Amniotic stem cell (primary cell): ENCODE results near the gene CD82.
"Not testable (repeated sequence)": the region's sequence is repeated elsewhere in the genome, so short reads cannot be mapped to it uniquely, and the experiment has no call there.

Source experiments
- DNase-seq: peaks from one replicate; lab custom pipeline; 2025; lab: John Stamatoyannopoulos, UW

CD82 gene

DNA sequence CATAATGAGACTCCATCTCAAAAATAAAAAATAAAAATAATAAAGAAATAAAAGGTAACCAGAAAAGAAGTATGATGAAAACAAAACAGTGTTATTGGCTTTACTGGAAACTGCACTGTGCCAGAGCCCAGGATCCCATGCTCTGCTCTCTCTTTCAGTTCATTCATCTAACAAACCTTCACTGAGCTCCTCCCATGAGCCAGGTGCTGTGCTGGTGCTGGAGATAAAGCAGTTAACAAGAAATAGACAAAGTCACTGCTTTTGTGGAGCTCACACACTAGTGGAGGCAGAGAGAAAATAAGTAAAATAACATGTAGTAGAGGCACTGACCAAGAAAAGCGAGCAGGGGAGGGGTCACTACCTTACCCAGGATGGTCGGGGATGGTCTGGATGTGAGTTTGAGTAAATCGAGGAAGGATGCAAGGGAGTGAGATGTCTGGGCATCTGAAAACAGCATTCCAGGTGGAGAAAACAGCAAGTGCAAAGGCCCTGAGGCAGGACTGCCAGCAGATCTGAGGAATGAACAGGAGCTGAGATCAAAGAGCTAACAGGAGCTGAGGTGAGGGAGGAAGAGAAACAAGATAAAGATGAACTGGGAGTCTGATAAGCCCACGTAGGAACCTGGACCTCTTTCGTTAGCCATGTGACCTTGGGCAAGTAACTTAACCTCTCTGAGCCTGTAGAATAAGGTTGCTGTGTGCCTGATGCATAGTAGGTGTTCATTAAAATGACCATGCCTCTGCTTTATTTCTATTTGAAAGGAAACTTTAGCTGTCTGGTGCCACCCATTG lies 31.3 kb upstream of the CD82 start:
- DNase-seq: no peak

GRCh38 chr11:44535191-44535980 lies 30.1 kb upstream of the CD82 start:
- no peak for DNase-seq

DNA sequence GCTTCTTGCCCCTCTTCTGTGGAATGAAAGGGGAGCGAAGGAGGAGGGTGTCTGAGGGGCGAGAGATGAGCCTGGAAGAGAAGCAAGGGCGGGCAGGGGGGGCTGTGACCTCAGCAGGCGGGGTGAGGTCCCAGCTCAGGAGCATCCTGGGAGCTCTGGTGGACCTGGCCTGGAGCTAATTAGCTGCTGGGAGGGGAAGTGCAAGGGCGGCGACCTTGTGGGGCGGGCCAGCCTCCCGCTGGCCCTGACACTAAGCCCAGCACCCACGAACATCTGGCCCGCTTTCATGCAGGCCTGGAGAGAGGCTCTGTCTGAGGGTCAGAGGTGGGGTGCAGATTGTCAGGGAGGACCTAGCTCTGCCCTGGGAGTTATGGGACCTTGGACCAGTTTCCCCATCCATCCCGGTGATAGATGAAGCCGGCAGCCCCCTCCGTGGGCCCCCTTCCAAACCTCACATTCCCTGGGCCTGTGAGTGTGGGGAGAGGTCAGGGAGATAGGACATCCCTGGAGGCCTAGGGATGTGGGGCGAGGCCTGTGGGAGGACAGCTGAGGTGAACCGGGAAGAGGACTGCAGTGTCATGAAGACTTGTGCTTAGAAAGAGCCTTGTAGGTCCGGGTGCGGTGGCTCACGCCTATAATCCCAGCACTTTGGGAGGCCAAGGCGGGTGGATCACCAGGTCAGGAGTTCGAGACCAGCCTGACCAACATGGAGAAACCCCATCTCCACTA lies 28.5 kb upstream of the CD82 start:
- DNase-seq: no peak

DNA sequence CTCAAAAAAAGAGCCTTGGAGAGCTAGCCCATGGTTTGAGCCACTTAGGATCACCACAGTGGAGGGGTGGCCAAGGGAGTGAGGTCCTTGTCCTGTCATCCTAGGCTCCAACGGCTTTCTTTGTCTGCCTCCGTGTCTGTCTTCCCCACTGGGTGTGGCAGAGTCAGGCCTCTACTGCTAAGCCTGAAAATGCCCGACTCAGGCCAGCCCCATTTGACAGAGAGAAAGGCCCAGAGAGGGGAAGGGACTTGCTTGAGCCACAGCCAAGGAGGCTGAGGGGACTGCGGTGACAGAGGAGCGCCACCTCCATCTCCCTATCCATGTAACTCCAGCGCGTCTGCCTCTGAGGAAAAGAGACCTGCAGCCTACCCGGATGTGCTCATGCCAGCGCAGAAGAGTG lies 27.8 kb upstream of the CD82 start:
- DNase-seq: no peak

DNA sequence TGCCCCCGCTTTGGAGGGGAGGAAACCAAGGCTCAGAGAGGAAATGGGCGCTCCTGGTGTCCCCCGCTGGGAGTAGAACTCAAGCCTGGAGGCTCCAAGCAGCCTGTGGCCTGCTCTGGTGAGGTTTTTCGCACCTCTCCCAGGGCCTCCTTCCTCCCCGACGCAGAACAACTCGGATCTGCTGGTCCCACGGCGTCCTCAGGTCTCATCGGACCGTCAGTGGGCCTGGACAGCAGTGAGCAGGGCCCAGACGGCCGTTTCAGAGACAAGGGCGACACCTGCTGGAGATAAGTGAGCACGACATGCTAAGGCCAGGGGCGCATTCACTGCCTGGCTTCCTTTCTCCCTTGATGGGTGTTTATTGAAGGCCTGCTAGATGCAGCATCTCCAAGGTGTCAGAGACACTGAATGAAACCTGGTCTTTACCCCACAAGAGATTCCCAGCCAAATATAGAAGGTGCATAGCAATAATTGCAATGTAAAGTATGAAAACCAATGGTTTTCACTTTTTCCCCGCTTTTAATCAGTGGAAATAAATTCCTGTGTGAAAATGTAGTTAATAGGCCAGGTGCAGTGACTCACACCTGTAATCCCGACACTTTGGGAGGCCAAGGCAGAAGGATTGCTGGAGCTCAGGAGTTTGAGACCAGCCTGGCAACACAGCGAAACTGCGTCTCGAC lies 26.9 kb upstream of the CD82 start:
- peak; percentile 26 for DNase-seq

DNA sequence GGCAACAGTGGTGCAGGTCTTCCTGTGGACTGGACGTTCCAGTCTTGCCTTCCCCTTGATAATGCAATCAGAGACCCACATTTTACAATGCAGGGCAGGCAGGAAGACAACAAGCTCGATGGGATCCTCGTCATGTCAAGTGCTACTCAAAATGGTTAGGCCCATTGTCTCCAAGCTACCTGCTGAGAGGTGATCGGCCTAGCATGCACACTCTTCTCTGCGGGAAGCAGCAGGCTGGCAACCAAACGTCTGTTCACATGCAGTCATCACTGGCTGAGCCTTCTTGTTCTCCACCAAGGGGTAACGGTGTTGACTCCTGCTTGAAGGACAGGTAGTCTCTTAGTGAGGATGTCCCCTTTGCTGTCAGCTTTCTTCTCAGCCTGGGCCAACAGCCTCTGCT lies 25.5 kb upstream of the CD82 start:
- no peak for DNase-seq

DNA sequence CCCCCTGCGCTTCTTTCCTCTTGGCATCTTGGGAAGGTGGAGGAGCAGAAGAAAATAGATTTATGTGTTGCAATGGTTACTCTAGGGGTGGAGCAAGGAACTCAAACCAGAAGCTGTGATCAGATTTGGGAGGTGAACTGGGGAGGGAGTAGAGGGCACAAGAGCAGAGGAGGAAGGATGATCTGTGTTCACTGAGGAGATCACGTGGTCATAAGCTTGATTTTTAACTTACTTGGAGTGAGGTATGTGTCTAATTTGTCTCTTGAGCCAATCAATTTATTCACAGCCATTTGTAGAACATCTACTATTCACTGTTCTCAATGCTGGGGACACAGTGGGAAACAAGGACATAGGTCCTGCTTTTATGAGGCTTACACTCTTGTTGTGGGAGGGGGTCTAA lies 24.8 kb upstream of the CD82 start:
- DNase-seq: no peak

- no peak for DNase-seq
Observed at GRCh38 chr11:44542372-44542771, 23.1 kb upstream of the CD82 start.

- not testable (repeated sequence) for DNase-seq
Observed at GRCh38 chr11:44546984-44547383, 18.5 kb upstream of the CD82 start.

DNA sequence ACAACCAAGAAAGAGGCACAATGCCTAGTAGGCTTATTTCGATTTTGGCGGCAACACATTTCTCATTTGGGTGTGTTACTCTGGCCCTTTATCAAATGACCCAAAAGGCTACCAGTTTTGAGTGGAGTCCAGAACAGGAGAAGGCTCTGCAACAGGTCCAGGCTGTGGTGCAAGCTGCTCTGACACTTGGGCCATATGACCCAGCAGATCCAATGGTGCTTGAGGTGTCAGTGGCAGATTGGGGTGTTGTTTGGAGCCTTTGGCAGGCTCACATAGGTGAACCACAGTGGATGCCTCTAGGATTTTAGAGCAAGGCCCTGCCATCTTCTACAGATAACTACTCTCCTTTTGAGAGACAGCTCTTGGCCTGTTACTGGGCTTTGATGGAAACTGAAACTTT lies 17.9 kb upstream of the CD82 start:
- DNase-seq: not testable (repeated sequence)

GRCh38 chr11:44548032-44548695 lies 17.3 kb upstream of the CD82 start:
- no peak for DNase-seq

GRCh38 chr11:44548961-44549749 lies 16.3 kb upstream of the CD82 start:
- DNase-seq: not testable (repeated sequence)

DNA sequence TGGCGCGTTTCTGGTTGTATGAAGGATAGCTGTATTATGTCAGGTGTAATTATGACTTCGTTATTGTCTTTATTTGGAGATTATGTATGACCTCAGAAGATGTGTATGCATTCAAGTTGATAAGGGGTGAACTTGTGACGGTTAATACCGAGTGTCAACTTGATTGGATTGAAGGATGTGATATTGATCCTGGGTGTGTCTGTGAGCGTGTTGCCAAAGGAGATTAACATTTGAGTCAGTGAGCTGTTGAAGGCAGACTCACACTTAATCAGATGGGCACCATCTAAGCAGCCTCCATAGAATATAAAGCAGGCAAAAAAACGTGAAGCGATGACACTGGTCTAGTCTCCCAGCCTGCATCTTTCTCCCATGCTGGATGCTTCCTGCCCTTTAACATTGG lies 15.3 kb upstream of the CD82 start:
- no peak for DNase-seq

DNA sequence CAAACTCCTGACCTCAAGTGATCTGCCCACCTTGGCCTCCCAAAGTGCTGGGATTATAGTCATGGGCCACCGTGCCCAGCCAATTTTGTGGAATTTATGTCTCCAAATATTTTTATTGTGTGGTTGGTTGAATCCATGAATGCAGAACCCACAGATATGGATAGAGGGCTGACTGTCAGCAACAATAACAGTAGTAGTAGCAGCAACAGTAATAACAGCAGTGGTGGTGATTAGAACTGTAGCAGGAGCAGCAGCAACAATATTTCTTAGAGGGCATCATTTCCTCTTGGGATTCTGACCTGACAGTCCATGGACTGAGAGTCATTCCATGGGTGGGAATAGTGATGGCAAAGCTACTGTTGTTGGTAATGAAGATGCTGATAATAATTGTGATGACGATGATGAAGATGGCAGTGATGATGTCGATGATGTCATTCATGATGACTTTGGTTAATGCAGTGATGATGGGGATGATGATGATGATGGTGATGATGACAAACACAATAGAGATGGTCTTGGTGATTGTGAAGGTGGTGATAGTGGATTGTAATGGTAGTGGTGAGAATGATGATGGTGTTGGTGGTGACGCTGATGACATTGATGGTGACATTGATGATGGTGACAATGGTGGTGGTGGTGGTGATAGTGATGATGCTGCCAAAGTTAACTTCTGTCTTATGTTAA lies 13.9 kb upstream of the CD82 start:
- DNase-seq: no peak

DNA sequence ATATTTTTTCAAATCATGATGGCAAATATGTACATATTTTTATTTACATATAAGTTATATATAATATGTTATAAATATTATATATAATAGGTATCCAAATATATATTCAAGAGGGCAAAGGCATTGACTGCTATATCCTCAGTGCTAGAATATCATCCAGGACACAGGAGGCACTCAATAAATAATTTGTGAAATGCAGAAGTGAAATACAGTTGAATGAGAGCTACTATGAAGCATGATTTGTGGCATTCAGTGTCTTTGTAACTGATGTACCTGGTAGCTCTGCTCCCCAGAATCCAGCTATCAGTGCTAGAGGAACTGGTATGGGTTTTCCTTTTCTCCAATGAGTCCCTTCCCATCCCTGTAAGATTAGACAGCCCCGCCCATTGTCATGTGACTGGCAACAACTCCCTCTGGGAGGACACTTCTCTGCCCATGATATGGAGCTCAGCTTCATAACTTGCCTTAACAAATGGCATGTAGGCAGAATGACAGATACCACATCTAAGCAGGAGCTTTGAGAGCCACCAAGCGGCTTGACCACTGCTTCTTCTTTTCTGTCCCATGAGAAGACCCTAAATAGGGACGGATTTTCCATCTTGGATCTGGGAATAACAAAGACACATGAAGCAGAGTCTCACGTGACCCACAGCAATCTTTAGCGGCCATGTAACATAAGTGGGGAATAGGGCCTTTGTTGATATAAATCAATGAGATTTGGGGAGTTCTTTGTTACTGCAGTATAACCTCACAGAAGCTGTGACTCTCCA lies 10.2 kb upstream of the CD82 start:
- DNase-seq: no peak

DNA sequence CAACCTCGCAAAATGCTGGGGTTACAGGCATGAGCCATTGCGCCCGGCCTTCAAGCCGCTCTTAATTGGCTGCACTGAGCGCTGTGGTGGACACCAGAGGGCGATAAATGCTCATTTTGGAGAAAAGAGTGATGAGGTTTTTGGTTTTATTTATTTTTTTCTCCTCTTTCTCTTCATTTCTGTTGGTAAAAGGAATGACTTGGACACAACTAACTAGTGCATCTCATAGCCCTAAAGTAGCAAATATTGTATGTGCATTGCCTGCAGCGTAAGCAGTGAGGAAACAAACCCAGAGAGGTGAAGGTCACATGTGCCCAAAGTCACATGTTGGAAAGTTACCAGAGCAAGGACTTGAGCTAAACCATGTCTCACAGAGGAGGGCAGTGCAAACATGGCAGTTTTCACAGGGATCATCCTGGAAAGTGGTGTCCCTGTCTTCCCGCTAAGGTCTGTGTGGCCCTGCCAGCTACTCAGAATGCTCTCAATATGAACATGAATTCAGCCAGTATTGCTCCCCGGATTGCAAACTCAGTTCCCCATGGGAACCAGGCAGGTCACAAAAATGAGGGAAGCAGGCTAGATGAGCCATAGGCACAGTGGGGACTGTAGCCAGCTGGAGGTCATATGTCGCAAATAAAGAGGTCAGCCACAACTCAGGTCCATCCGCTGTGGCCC lies 8.6 kb upstream of the CD82 start:
- peak; percentile 13 for DNase-seq

DNA sequence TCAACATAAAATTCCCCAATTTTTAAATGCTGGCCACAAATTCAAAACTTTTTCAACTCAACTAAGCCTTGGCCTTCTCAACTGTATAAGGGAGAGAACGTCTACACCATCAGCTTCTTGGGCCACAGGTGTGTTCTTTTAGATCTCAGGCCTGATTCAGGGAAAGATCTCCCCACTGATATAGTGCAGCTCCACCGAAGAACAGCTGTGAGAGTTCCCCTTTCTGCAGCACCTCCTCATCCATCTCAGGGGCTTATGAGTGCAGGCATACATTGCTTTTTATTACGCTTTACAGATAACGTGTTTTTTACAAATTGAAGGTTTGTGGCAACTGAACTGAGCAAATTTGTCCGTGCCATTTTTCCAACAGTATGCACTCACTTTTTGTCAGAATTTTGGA lies 8.0 kb upstream of the CD82 start:
- no peak for DNase-seq

- DNase-seq: no peak
Observed at GRCh38 chr11:44559207-44559939, 6.1 kb upstream of the CD82 start.
